ENCODE results near the gene SCO2. TPM values are rescaled to one million over a fixed set of nuclear protein-coding genes. Genes with fewer than 3 reads are reported as not detected.
A peak's percentile ranks its signal among the peaks of the same experiment; 100 is the strongest.

SCO2 gene
- total RNA-seq, 1 experiment from 2014 or later: 7.0 TPM

DNA sequence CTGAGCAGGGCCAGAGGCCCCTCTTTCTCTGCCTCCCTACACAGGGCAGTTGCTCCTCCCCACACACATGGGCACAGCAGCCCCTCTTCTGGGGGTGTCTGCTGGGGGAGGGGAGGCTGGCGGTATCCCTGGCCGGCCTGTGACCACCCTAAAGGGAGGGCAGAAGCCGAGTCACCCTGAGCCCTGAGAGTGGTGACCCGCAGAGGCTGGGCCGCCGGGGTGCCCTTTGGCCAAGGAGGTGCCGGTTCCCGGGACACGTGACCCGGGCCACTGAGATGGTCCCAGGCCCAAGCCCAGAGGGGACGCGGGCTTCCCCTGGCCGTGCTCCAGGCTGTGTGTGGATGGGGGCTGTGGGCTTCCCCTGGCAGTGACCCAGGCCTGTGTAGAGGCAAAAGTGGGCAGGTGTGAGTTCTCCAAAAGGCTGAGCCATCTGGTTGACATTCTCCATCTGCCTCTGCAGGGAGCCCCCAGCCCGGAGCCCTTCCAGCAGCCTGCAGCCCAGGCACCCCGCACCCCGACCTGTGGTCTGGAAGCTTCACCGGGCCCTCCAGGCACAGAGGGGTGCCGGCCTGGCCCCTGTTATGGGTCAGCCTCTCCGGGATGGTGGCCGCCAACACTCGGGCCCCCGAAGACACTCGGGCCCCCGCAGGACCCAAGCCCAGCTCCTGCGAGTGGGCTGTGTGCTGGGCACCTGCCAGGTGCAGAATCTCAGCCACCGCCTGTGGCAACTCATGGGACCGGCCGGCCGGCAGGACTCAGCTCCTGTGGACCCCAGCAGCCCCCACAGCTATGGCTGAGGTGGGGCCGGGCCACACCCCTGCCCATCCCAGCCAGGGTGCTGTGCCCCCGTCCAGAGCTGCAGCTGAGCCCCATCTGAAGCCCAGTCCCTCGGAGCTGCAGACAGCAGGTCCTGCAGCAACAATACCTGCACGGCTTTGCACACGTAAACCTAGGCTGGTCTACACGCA lies 43.0 kb downstream of the SCO2 start:
- TF ChIP-seq TCF7L2 (IDR thresholded peaks at IDR 0.05; ENCODE audit: borderline replicate concordance, extremely low read depth, insufficient read depth, insufficient read length): no peak
- no peak for TF ChIP-seq POLR2AphosphoS5 (IDR thresholded peaks at IDR 0.05; ENCODE audit: low read depth, low read length)
- TF ChIP-seq SIN3A (IDR thresholded peaks at IDR 0.05; ENCODE audit: low read depth): no peak
- TF ChIP-seq YY1 (IDR thresholded peaks at IDR 0.05; ENCODE audit: extremely low read depth, insufficient replicate concordance, low read depth, low read length): no peak
- TF ChIP-seq, protein P1, sequence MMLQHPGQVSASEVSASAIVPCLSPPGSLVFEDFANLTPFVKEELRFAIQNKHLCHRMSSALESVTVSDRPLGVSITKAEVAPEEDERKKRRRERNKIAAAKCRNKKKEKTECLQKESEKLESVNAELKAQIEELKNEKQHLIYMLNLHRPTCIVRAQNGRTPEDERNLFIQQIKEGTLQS (IDR thresholded peaks at IDR 0.05): no peak
- no peak for TF ChIP-seq CBX3 (IDR thresholded peaks at IDR 0.05; ENCODE audit: low read depth)
- no peak for TF ChIP-seq MAX (IDR thresholded peaks at IDR 0.05)
- TF ChIP-seq CEBPB (IDR thresholded peaks at IDR 0.05; ENCODE audit: low read depth): no peak
- TF ChIP-seq, protein P2, sequence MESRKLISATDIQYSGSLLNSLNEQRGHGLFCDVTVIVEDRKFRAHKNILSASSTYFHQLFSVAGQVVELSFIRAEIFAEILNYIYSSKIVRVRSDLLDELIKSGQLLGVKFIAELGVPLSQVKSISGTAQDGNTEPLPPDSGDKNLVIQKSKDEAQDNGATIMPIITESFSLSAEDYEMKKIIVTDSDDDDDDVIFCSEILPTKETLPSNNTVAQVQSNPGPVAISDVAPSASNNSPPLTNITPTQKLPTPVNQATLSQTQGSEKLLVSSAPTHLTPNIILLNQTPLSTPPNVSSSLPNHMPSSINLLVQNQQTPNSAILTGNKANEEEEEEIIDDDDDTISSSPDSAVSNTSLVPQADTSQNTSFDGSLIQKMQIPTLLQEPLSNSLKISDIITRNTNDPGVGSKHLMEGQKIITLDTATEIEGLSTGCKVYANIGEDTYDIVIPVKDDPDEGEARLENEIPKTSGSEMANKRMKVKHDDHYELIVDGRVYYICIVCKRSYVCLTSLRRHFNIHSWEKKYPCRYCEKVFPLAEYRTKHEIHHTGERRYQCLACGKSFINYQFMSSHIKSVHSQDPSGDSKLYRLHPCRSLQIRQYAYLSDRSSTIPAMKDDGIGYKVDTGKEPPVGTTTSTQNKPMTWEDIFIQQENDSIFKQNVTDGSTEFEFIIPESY (IDR thresholded peaks at IDR 0.05; ENCODE audit: extremely low read depth, insufficient replicate concordance, low read length): no peak
- no peak for TF ChIP-seq EZH2phosphoT487 (IDR thresholded peaks at IDR 0.05; ENCODE audit: borderline replicate concordance)
- no peak for TF ChIP-seq ZNF274 (IDR thresholded peaks at IDR 0.05; ENCODE audit: low read depth, low read length)
- TF ChIP-seq REST (IDR thresholded peaks at IDR 0.05; ENCODE audit: low read depth): no peak
- TF ChIP-seq JUND (IDR thresholded peaks at IDR 0.05): no peak
- TF ChIP-seq SP1 (IDR thresholded peaks at IDR 0.05; ENCODE audit: low read depth): no peak
- no peak for TF ChIP-seq FOSL1 (IDR thresholded peaks at IDR 0.05; ENCODE audit: low read depth)
- TF ChIP-seq POLR2A (IDR thresholded peaks at IDR 0.05; ENCODE audit: borderline replicate concordance, extremely low read depth, insufficient read depth, insufficient read length): no peak
- Histone ChIP-seq H3K9me3 (ENCODE audit: control insufficient read depth in 1 of 2, insufficient read depth in 1 of 2, low read depth in 1 of 2, low read length in 2 of 2) (no peaks in the 10 kb centered on the region), H3K9ac (ENCODE audit: low read length) (peak overlapping the region; percentile 65), H3K9me2 (ENCODE audit: insufficient read depth) (no peaks in the 10 kb centered on the region), H3K36me3 (ENCODE audit: control insufficient read depth in 1 of 2, insufficient read depth in 2 of 2, low read length in 2 of 2) (no peaks in the 10 kb centered on the region), H4K20me1 (ENCODE audit: insufficient read depth) (no peaks in the 10 kb centered on the region), H3K4me1 (ENCODE audit: control insufficient read depth in 1 of 2, insufficient read depth in 2 of 2, low read length in 2 of 2) (peaks cover 8 to 32% of the 10 kb centered on the region in 2 experiments; a peak in 3 of 4 replicates), H3K4me2 (ENCODE audit: low read length) (peak overlapping the region; percentile 94), H3K27me3 (ENCODE audit: insufficient read depth, low read length) (no peaks in the 10 kb centered on the region), H2AFZ (ENCODE audit: low read depth, low read length, poor library complexity, severe bottlenecking) (no peak overlapping the region), H3K79me2 (ENCODE audit: insufficient read depth, low read length) (no peaks in the 10 kb centered on the region), H3K27ac (ENCODE audit: low read depth, low read length) (peak overlapping the region; percentile 56; the same call in 1 of the 2 replicates), H3K4me3 (replicated peaks in 1 of 2; ENCODE audit: low read depth in 1 of 2, low read length in 2 of 2) (peak overlapping the region; percentile 71 to 76)
- no TSS peak for BruUV-seq (replicated peaks)
- DNase-seq (ENCODE audit: low read depth, low spot score) (no peak), ATAC-seq (peak; percentile 4; the same call in 1 of the 2 replicates)
- RAD21 ChIA-PET (ENCODE audit: low non-redundant PET in 1 of 2, low total read pairs in 2 of 2, uncharacterized antibody in 2 of 2, unreplicated experiment in 2 of 2): no interaction called here
- intact Hi-C loops (cut with micrococcal nuclease): no loop called here
- POLR2A ChIA-PET: no interaction called here
- CTCF ChIA-PET: no interaction called here

Measured in HCT116 (cell line).